Glutamatergic neuron (in vitro differentiated cells): Measurements from ENCODE around the gene PF4V1. TPM values are rescaled to one million over a fixed set of nuclear protein-coding genes. Genes with fewer than 3 reads are reported as not detected.

Source experiments
- DNase-seq: peaks from one replicate; pipeline ENCODE4 v3.0.0; 2022
- H3K27ac Mint-ChIP-seq: one replicate; pipeline ENCODE4 v1.8.0; 2020; ENCODE audit warnings: mild to moderate bottlenecking, mixed read lengths, inconsistent platforms; ENCODE audit not compliant: unreplicated experiment
- H3K27me3 Mint-ChIP-seq: one replicate; pipeline ENCODE4 v1.8.0; 2020; ENCODE audit warnings: mild to moderate bottlenecking, moderate library complexity, mixed read lengths, inconsistent platforms; ENCODE audit not compliant: unreplicated experiment
- H3K36me3 Mint-ChIP-seq: one replicate; pipeline ENCODE4 v1.8.0; 2020; ENCODE audit warnings: mild to moderate bottlenecking, mixed read lengths, inconsistent platforms; ENCODE audit not compliant: unreplicated experiment
- H3K4me1 Mint-ChIP-seq: one replicate; pipeline ENCODE4 v1.8.0; 2020; ENCODE audit warnings: mild to moderate bottlenecking, low read depth, mixed read lengths, inconsistent platforms; ENCODE audit not compliant: unreplicated experiment
- H3K4me3 Mint-ChIP-seq: one replicate; pipeline ENCODE4 v1.8.0; 2020; ENCODE audit warnings: mild to moderate bottlenecking, mixed read lengths, inconsistent platforms; ENCODE audit not compliant: unreplicated experiment
- H3K9me3 Mint-ChIP-seq: one replicate; pipeline ENCODE4 v1.8.0; 2020; ENCODE audit warnings: mild to moderate bottlenecking, moderate library complexity, mixed read lengths, inconsistent platforms; ENCODE audit not compliant: unreplicated experiment
- total RNA-seq: library from RNA; stranded (reverse); fragmentation: NEBNext Ultra II Directional; extraction: Animal tissue kit (Norgen Biotek cat#: 25700); gene quantifications from one replicate; pipeline ENCODE4 v1.2.1, GENCODE V29; 2021; ENCODE audit not compliant: unreplicated experiment
- TF ChIP-seq, protein P1 (sequence below): fragments of 200-600 bp; sonication (generic); IDR thresholded peaks from one replicate; pipeline ENCODE4 v1.5.0; 2021; ENCODE audit not compliant: partially characterized antibody, unreplicated experiment

PF4V1 gene
- total RNA-seq, 1 donor from 2014 or later = not detected

DNA sequence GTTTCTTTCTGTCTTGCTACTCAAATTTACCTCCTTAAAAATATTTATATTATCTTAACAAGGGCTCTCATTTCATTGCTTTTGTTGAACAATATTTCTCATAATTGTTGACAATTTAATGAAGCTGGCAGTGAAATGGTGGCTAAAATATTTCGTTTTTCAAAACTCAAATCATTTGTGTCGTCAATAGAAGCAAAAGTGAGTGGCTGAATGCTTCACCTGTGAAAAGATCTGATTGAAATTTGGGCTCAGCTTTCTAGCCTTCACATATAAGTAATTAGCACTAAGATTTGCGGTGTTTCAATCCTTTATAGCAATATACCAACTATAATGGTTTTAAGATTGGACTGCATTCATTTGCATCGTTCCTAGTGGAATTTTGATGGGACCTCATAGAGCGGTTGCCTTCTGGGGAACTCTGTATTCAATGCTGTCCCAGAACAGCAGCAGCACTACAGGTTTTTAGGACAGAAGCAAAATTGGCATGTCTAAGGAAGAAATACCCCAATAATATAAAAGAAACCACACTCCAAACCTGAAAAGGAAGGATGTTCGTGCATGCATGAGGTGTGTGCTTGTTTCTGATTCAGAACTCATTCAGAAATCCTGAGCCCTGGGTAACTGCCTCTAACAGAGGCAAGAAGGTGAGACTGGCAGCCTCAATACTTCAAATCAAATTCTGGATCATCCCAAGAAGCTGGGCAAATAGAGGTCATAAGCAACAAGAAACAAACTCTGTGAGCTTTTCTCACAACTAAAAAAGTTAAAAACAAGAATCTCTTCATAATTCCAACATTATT is 18.6 kb downstream of the PF4V1 start:
- no peaks in the 10 kb centered on the region for H3K9me3 Mint-ChIP-seq
- H3K4me1 Mint-ChIP-seq = peaks cover 1% of the 10 kb centered on the region
- H3K27me3 Mint-ChIP-seq = peaks cover 6% of the 10 kb centered on the region
- no peak overlapping the region for H3K27ac Mint-ChIP-seq
- no peak for DNase-seq
- TF ChIP-seq, protein P1, sequence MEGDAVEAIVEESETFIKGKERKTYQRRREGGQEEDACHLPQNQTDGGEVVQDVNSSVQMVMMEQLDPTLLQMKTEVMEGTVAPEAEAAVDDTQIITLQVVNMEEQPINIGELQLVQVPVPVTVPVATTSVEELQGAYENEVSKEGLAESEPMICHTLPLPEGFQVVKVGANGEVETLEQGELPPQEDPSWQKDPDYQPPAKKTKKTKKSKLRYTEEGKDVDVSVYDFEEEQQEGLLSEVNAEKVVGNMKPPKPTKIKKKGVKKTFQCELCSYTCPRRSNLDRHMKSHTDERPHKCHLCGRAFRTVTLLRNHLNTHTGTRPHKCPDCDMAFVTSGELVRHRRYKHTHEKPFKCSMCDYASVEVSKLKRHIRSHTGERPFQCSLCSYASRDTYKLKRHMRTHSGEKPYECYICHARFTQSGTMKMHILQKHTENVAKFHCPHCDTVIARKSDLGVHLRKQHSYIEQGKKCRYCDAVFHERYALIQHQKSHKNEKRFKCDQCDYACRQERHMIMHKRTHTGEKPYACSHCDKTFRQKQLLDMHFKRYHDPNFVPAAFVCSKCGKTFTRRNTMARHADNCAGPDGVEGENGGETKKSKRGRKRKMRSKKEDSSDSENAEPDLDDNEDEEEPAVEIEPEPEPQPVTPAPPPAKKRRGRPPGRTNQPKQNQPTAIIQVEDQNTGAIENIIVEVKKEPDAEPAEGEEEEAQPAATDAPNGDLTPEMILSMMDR = no peak
- no peak overlapping the region for H3K4me3 Mint-ChIP-seq
- H3K36me3 Mint-ChIP-seq = no peaks in the 10 kb centered on the region

DNA sequence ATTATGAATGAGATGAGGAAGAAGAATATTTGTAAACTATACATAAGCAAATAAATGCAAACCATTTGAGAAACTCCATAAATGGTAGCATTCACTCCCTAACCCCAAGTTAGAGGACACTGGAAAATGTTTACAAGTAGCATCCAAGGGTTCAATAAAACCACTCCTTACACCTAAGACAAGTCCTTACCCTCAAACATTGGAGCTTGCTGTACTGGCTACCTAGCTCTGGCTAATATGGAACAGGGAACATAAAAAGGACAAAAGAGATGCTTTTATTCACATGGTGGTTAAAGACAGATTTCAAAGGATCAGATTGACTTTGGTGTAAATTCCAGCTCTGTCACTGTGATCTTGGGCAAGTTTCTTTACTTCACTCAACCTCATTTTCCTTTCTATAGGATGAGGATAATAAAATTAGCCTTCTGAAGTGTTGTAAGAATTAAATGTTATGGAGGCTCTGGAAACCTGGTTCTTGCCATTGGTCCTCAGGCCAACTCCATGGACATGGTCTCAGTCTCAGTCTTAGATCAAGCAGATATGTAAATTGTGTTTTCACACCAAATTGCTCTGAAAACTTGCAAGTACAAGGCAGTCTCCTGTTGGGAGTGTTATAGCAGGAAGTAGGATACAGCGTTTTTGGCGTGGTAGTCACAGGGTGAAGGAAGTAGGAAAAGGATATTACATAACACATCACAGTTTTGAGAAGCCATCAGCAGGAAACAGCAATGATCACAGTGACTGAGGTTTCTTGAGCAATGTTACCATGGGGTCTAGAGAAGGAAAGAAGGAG is 19.4 kb downstream of the PF4V1 start:
- Mint-ChIP-seq H3K4me1 (peaks cover 1% of the 10 kb centered on the region), H3K27me3 (peaks cover 6% of the 10 kb centered on the region)

GRCh38 chr4:73874386-73874785 is 21.3 kb downstream of the PF4V1 start:
- Mint-ChIP-seq H3K4me1 (peaks cover 1% of the 10 kb centered on the region), H3K36me3 (no peaks in the 10 kb centered on the region), H3K27ac (no peak overlapping the region)

More for the DNA sequence above, 19.4 kb downstream of the PF4V1 start:
- TF ChIP-seq, protein P1 = no peak
- Mint-ChIP-seq H3K27ac (no peak overlapping the region), H3K36me3 (no peaks in the 10 kb centered on the region), H3K4me3 (no peak overlapping the region), H3K9me3 (no peaks in the 10 kb centered on the region)
- no peak for DNase-seq

DNA sequence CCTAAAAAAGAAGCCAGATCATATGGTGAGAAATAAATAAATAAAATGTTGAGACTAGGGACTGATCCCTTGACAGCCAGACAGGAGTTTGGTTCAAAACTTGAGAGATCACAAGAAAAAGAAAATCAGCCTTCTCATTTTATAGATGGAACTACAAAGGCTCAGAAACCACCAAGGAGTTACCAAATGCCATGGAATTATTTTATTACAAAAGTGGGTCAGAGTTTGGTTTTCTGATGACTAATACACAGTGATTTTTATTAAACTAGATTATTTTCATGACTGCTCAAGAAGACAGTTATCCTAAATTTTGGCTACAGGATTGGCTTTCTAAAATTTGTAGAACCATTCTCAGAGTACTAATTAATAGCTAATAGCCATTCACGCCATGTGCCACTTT is 22.3 kb downstream of the PF4V1 start:
- Mint-ChIP-seq H3K27me3 (no peaks in the 10 kb centered on the region), H3K4me3 (no peak overlapping the region), H3K9me3 (no peaks in the 10 kb centered on the region), H3K36me3 (no peaks in the 10 kb centered on the region), H3K4me1 (no peaks in the 10 kb centered on the region), H3K27ac (no peak overlapping the region)
- no peak for DNase-seq
- TF ChIP-seq, protein P1 = no peak

More at GRCh38 chr4:73874386-73874785, 21.3 kb downstream of the PF4V1 start:
- Mint-ChIP-seq H3K9me3 (no peaks in the 10 kb centered on the region), H3K27me3 (peaks cover 2% of the 10 kb centered on the region), H3K4me3 (no peak overlapping the region)
- DNase-seq = no peak
- TF ChIP-seq, protein P1 = no peak
